NCI-H82 treated with DMSO at 0.1 percent for 48 hours (cell line): Measurements from ENCODE around the gene YTHDF2.
"Not testable (repeated sequence)": the region's sequence is repeated elsewhere in the genome, so short reads cannot be mapped to it uniquely, and the experiment has no call there.

ENCODE experiments used
- DNase-seq: peaks from one replicate; lab custom pipeline; 2025; ENCODE audit not compliant: unreplicated experiment; lab: John Stamatoyannopoulos, UW

The YTHDF2 gene

GRCh38 chr1:28758420-28758819 lies 21.7 kb downstream of the YTHDF2 start:
- DNase-seq = no peak

- no peak for DNase-seq
Observed at GRCh38 chr1:28759257-28759656, 22.5 kb downstream of the YTHDF2 start.

- no peak for DNase-seq
Observed at GRCh38 chr1:28761189-28761588, 24.4 kb downstream of the YTHDF2 start.

GRCh38 chr1:28766532-28767183 lies 29.9 kb downstream of the YTHDF2 start:
- DNase-seq = no peak

GRCh38 chr1:28770601-28771165 lies 33.9 kb downstream of the YTHDF2 start:
- no peak for DNase-seq

GRCh38 chr1:28771921-28772320 lies 35.2 kb downstream of the YTHDF2 start:
- DNase-seq = not testable (repeated sequence)

GRCh38 chr1:28773105-28773504 lies 36.4 kb downstream of the YTHDF2 start:
- DNase-seq = no peak

- DNase-seq = no peak
Observed at GRCh38 chr1:28775121-28775942, 38.6 kb downstream of the YTHDF2 start.

- no peak for DNase-seq
Observed at GRCh38 chr1:28776341-28776740, 39.6 kb downstream of the YTHDF2 start.

GRCh38 chr1:28778021-28778420 lies 41.3 kb downstream of the YTHDF2 start:
- DNase-seq = no peak

GRCh38 chr1:28779751-28780408 lies 43.1 kb downstream of the YTHDF2 start:
- DNase-seq = no peak

GRCh38 chr1:28781305-28781704 lies 44.6 kb downstream of the YTHDF2 start:
- no peak for DNase-seq

- DNase-seq = no peak
Observed at GRCh38 chr1:28782011-28782410, 45.3 kb downstream of the YTHDF2 start.

GRCh38 chr1:28783363-28783762 lies 46.6 kb downstream of the YTHDF2 start:
- no peak for DNase-seq

- DNase-seq = no peak
Observed at GRCh38 chr1:28789412-28789811, 52.7 kb downstream of the YTHDF2 start.

- no peak for DNase-seq
Observed at GRCh38 chr1:28789816-28790215, 53.1 kb downstream of the YTHDF2 start.

- DNase-seq = no peak
Observed at GRCh38 chr1:28790377-28791035, 53.8 kb downstream of the YTHDF2 start.

- not testable (repeated sequence) for DNase-seq
Observed at GRCh38 chr1:28791929-28792328, 55.2 kb downstream of the YTHDF2 start.

GRCh38 chr1:28792644-28793121 lies 55.9 kb downstream of the YTHDF2 start:
- no peak for DNase-seq

- not testable (repeated sequence) for DNase-seq
Observed at GRCh38 chr1:28794582-28794981, 57.8 kb downstream of the YTHDF2 start.
